ENCODE measurements around the gene WNT6. TPM values are rescaled to one million over a fixed set of nuclear protein-coding genes. Genes with fewer than 3 reads are reported as not detected.

WNT6 gene
- total RNA-seq, 1 donor from 2014 or later: 0.89 TPM

GRCh38 chr2:218894880-218895157 is 35.2 kb downstream of the WNT6 start:
- no peak for TF ChIP-seq CTCF (IDR thresholded peaks at IDR 0.05)
- ATAC-seq (ENCODE audit: low read depth): no peak
- Mint-ChIP-seq H3K9me3 (no peaks in the 10 kb centered on the region), H3K4me1 (peaks cover 66% of the 10 kb centered on the region), H3K4me3 (peak overlapping the region; percentile 24), H3K27me3 (peaks cover 2% of the 10 kb centered on the region), H3K27ac (peak overlapping the region; percentile 92), H3K36me3 (ENCODE audit: low read depth) (peaks cover 10% of the 10 kb centered on the region)
- intact Hi-C loops (cut with micrococcal nuclease): loop anchor here (5.0 kb wide), 5 partner anchors 267 to 603 kb away; partner anchors contain the start of genes CTDSP1, DNPEP, NHEJ1 and TMBIM1
- ChIA-PET CTCF (interaction anchor here (17.0 kb wide), 1 partner anchor 16 kb away, joined by 1062 read pairs; the partner anchor contains the start of gene WNT10A), POLR2A (interaction anchor here (0.6 to 13.2 kb wide), 2 partner anchors 16 to 80 kb away, joined by 3 to 969 read pairs; partner anchors contain the start of gene WNT10A)
- no peak for DNase-seq

GRCh38 chr2:218895326-218895725 is 35.7 kb downstream of the WNT6 start:
- intact Hi-C loops (cut with micrococcal nuclease): loop anchor here (5.0 kb wide), 4 partner anchors 267 to 603 kb away; partner anchors contain the start of genes CTDSP1, DNPEP, NHEJ1 and TMBIM1
- DNase-seq: no peak
- Mint-ChIP-seq H3K36me3 (ENCODE audit: low read depth) (peaks cover 9% of the 10 kb centered on the region), H3K27ac (peak overlapping the region; percentile 92), H3K27me3 (peaks cover 2% of the 10 kb centered on the region), H3K9me3 (no peaks in the 10 kb centered on the region), H3K4me3 (peak overlapping the region; percentile 85), H3K4me1 (peaks cover 66% of the 10 kb centered on the region)
- TF ChIP-seq CTCF (IDR thresholded peaks at IDR 0.05): no peak
- ATAC-seq (ENCODE audit: low read depth): no peak
- CTCF ChIA-PET: interaction anchor here (17.0 kb wide), 1 partner anchor 16 kb away, joined by 1062 read pairs; the partner anchor contains the start of gene WNT10A
- POLR2A ChIA-PET: interaction anchor here (0.6 to 13.2 kb wide), 8 partner anchors 17 to 610 kb away, joined by 3 to 969 read pairs (median 5); partner anchors contain the start of genes BCS1L, DNPEP, GLB1L and STK16

GRCh38 chr2:218895759-218896500 is 36.3 kb downstream of the WNT6 start:
- peaks cover 66% of the 10 kb centered on the region for H3K4me1 Mint-ChIP-seq
- peaks cover 8% of the 10 kb centered on the region for H3K27me3 Mint-ChIP-seq
- peaks cover 6% of the 10 kb centered on the region for H3K36me3 Mint-ChIP-seq (ENCODE audit: low read depth)
- TF ChIP-seq CTCF (IDR thresholded peaks at IDR 0.05): no peak
- ATAC-seq (ENCODE audit: low read depth) (no peak), DNase-seq (no peak)
- H3K9me3 Mint-ChIP-seq: no peaks in the 10 kb centered on the region
- POLR2A ChIA-PET: interaction anchor here (0.5 to 13.2 kb wide), 18 partner anchors 17 to 678 kb away, joined by 3 to 969 read pairs (median 5); partner anchors contain the start of genes AAMP, ABCB6, BCS1L and DNAJB2
- intact Hi-C loops (cut with micrococcal nuclease): loop anchor here (1.0 to 5.0 kb wide), 8 partner anchors 16 to 604 kb away; partner anchors contain the start of genes CNOT9, CTDSP1, DNAJB2 and DNPEP
- peak overlapping the region; percentile 85 for H3K4me3 Mint-ChIP-seq
- peak overlapping the region; percentile 92 for H3K27ac Mint-ChIP-seq
- CTCF ChIA-PET: interaction anchor here (1.3 to 17.0 kb wide), 3 partner anchors 17 to 84 kb away, joined by 4 to 1062 read pairs (median 53); partner anchors contain the start of gene WNT10A

GRCh38 chr2:218896501-218897393 is 37.1 kb downstream of the WNT6 start:
- ChIA-PET CTCF (interaction anchor here (0.9 to 17.0 kb wide), 11 partner anchors 13 to 113 kb away, joined by 3 to 1062 read pairs (median 4); partner anchors contain the start of genes WNT10A and WNT6), POLR2A (interaction anchor here (0.5 to 13.2 kb wide), 20 partner anchors 15 to 746 kb away, joined by 3 to 969 read pairs (median 5); partner anchors contain the start of genes AAMP, ABCB6, BCS1L and CNPPD1)
- peak overlapping the region; percentile 92 for H3K27ac Mint-ChIP-seq
- ATAC-seq (ENCODE audit: low read depth): peak; percentile 58
- intact Hi-C loops (cut with micrococcal nuclease): loop anchor here (1.0 to 5.0 kb wide), 10 partner anchors 16 to 604 kb away; partner anchors contain the start of genes BCS1L, CNOT9, CTDSP1 and DNAJB2
- H3K36me3 Mint-ChIP-seq (ENCODE audit: low read depth): no peaks in the 10 kb centered on the region
- peak; percentile 82 for DNase-seq
- no peak for TF ChIP-seq CTCF (IDR thresholded peaks at IDR 0.05)
- peak overlapping the region; percentile 85 for H3K4me3 Mint-ChIP-seq
- H3K4me1 Mint-ChIP-seq: peaks cover 60% of the 10 kb centered on the region
- H3K9me3 Mint-ChIP-seq: no peaks in the 10 kb centered on the region
- H3K27me3 Mint-ChIP-seq: peaks cover 13% of the 10 kb centered on the region
